OCI-LY3 (cell line): ENCODE results near the gene DGKG.

Experiments used
- H2AFZ ChIP-seq: fragments of 200-600, 300-600 bp; shearing (Covaris generic); 2 replicates; pipeline ENCODE4 v1.6.0; 2014; ENCODE audit warnings: antibody characterized with exemption, low read depth, low read length
- H3K27ac ChIP-seq: fragments of 200-600, 300-600 bp; sonication (generic); 2 replicates; pipeline ENCODE4 v1.5.1; 2014; ENCODE audit warnings: mild to moderate bottlenecking, low read length, moderate library complexity, mixed read lengths
- H3K27me3 ChIP-seq: fragments of 200-600, 300-600 bp; sonication (generic); 2 replicates; pipeline ENCODE4 v1.6.1; 2014; ENCODE audit warnings: low read depth, low read length, mixed read lengths
- H3K36me3 ChIP-seq: fragments of 200-600, 300-600 bp; sonication (generic); replicated peaks from 2 replicates; pipeline ENCODE3; 2014; ENCODE audit warnings: low read depth, low read length, mixed read lengths
- H3K4me1 ChIP-seq: fragments of 300-600, 200-600 bp; sonication (generic); 2 replicates; pipeline ENCODE4 v1.6.1; 2014; ENCODE audit warnings: low read length, mixed read lengths
- H3K4me2 ChIP-seq: fragments of 200-600, 300-600 bp; sonication (generic); 2 replicates; pipeline ENCODE4 v1.6.1; 2014; ENCODE audit warnings: low read length, mixed read lengths
- H3K4me3 ChIP-seq: fragments of 300-600, 200-600 bp; sonication (generic); 2 replicates; pipeline ENCODE4 v1.5.1; 2014; ENCODE audit warnings: antibody characterized with exemption, mild to moderate bottlenecking, low read length, moderate library complexity
- H3K79me2 ChIP-seq: fragments of 300-600, 200-600 bp; shearing (Covaris generic); 2 replicates; pipeline ENCODE4 v1.6.1; 2014; ENCODE audit warnings: mild to moderate bottlenecking, low read length, mixed read lengths
- H3K9ac ChIP-seq: fragments of 300-600, 200-600 bp; shearing (Covaris generic); 2 replicates; pipeline ENCODE4 v1.6.0; 2014; ENCODE audit warnings: mild to moderate bottlenecking, low read length, moderate library complexity
- H3K9me3 ChIP-seq: fragments of 200-600, 300-600 bp; shearing (Covaris generic); 2 replicates; pipeline ENCODE4 v1.6.1; 2014; ENCODE audit warnings: low read length, mixed read lengths; ENCODE audit not compliant: insufficient read depth
- H4K20me1 ChIP-seq: fragments of 200-600, 300-600 bp; sonication (generic); 2 replicates; pipeline ENCODE4 v1.6.1; 2016; ENCODE audit warnings: low read length, mixed read lengths; ENCODE audit not compliant: insufficient read depth
- CTCF ChIP-seq: fragments of 200-600, 300-600 bp; sonication (generic); IDR thresholded peaks from 2 replicates; pipeline ENCODE4 v1.5.1; 2014; ENCODE audit warnings: antibody characterized with exemption, low read length, low read depth
- EZH2phosphoT487 ChIP-seq: fragments of 200-600 bp; shearing (Covaris generic); IDR thresholded peaks from 2 replicates; pipeline ENCODE4 v1.6.1; 2018; ENCODE audit warnings: antibody characterized with exemption, mixed run types, low read depth

Gene DGKG

GRCh38 chr3:186307594-186308221 lies 54.3 kb downstream of the DGKG start:
- no peaks in the 10 kb centered on the region for H3K36me3 ChIP-seq
- no peaks in the 10 kb centered on the region for H3K9me3 ChIP-seq
- no peak overlapping the region for H3K4me3 ChIP-seq
- H3K4me2 ChIP-seq: no peak overlapping the region
- H3K27ac ChIP-seq: no peak overlapping the region
- no peak for TF ChIP-seq CTCF
- no peak for TF ChIP-seq EZH2phosphoT487
- H4K20me1 ChIP-seq: 0 out of 2 replicates have a peak, but pooled peaks cover 4% of the 10 kb centered on the region
- H2AFZ ChIP-seq: no peak overlapping the region
- no peaks in the 10 kb centered on the region for H3K27me3 ChIP-seq
- no peaks in the 10 kb centered on the region for H3K4me1 ChIP-seq
- H3K79me2 ChIP-seq: no peaks in the 10 kb centered on the region
- H3K9ac ChIP-seq: no peak overlapping the region

- no peak overlapping the region for H3K4me2 ChIP-seq
Observed at GRCh38 chr3:186305286-186305685, 56.7 kb downstream of the DGKG start.

GRCh38 chr3:186303965-186304364 lies 58.1 kb downstream of the DGKG start:
- Histone ChIP-seq H3K4me3 (no peak overlapping the region), H3K9me3 (no peaks in the 10 kb centered on the region), H3K36me3 (no peaks in the 10 kb centered on the region), H3K27me3 (peaks cover 4% of the 10 kb centered on the region; the same call in 1 of the 2 replicates), H4K20me1 (0 out of 2 replicates have a peak, but pooled peaks cover 3% of the 10 kb centered on the region), H2AFZ (no peak overlapping the region), H3K27ac (no peak overlapping the region), H3K79me2 (no peaks in the 10 kb centered on the region), H3K4me2 (no peak overlapping the region), H3K4me1 (no peaks in the 10 kb centered on the region), H3K9ac (no peak overlapping the region)
- no peak for TF ChIP-seq CTCF
- no peak for TF ChIP-seq EZH2phosphoT487

More at GRCh38 chr3:186305286-186305685, 56.7 kb downstream of the DGKG start:
- no peaks in the 10 kb centered on the region for H3K79me2 ChIP-seq
- H3K36me3 ChIP-seq: no peaks in the 10 kb centered on the region
- TF ChIP-seq EZH2phosphoT487 (no peak), CTCF (no peak)
- H3K9me3 ChIP-seq: no peaks in the 10 kb centered on the region
- H3K9ac ChIP-seq: no peak overlapping the region
- H3K4me3 ChIP-seq: no peak overlapping the region
- peaks cover under 1% of the 10 kb centered on the region; the same call in 1 of the 2 replicates for H3K27me3 ChIP-seq
- H3K4me1 ChIP-seq: no peaks in the 10 kb centered on the region
- no peak overlapping the region for H3K27ac ChIP-seq
- H4K20me1 ChIP-seq: 0 out of 2 replicates have a peak, but pooled peaks cover 4% of the 10 kb centered on the region
- no peak overlapping the region for H2AFZ ChIP-seq

- H3K27me3 ChIP-seq: peaks cover 4% of the 10 kb centered on the region; the same call in 1 of the 2 replicates
- H2AFZ ChIP-seq: no peak overlapping the region
- no peak overlapping the region for H3K27ac ChIP-seq
- H3K36me3 ChIP-seq: no peaks in the 10 kb centered on the region
- TF ChIP-seq EZH2phosphoT487: no peak
- no peak for TF ChIP-seq CTCF
- H4K20me1 ChIP-seq: 0 out of 2 replicates have a peak, but pooled peaks cover 2% of the 10 kb centered on the region
- H3K4me1 ChIP-seq: no peaks in the 10 kb centered on the region
- no peaks in the 10 kb centered on the region for H3K79me2 ChIP-seq
- H3K4me3 ChIP-seq: no peak overlapping the region
- H3K9me3 ChIP-seq: no peaks in the 10 kb centered on the region
- no peak overlapping the region for H3K4me2 ChIP-seq
- H3K9ac ChIP-seq: no peak overlapping the region
Observed at GRCh38 chr3:186299327-186299726, 62.7 kb downstream of the DGKG start.
